Smooth muscle cell of bladder (primary cell): Measurements from ENCODE around the gene SAPCD2. TPM values are rescaled to one million over a fixed set of nuclear protein-coding genes. Genes with fewer than 3 reads are reported as not detected.

Source experiments
- total RNA-seq: library from RNA; depleted of rRNA; stranded (reverse); fragments of >200 nt; gene quantifications from 2 replicates; pipeline ENCODE4 v1.2.3, GENCODE V29; 2014

SAPCD2 gene, protein sequence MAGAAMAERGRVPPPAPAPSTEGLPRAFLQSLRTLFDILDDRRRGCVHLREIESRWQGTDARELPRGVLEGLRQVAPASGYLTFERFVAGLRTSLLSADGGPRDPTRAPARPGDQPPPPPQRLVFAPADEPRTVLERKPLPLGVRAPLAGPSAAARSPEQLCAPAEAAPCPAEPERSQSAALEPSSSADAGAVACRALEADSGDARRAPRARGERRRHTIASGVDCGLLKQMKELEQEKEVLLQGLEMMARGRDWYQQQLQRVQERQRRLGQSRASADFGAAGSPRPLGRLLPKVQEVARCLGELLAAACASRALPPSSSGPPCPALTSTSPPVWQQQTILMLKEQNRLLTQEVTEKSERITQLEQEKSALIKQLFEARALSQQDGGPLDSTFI
- total RNA-seq: 0.43 and 0.55 TPM in 2 replicates

DNA sequence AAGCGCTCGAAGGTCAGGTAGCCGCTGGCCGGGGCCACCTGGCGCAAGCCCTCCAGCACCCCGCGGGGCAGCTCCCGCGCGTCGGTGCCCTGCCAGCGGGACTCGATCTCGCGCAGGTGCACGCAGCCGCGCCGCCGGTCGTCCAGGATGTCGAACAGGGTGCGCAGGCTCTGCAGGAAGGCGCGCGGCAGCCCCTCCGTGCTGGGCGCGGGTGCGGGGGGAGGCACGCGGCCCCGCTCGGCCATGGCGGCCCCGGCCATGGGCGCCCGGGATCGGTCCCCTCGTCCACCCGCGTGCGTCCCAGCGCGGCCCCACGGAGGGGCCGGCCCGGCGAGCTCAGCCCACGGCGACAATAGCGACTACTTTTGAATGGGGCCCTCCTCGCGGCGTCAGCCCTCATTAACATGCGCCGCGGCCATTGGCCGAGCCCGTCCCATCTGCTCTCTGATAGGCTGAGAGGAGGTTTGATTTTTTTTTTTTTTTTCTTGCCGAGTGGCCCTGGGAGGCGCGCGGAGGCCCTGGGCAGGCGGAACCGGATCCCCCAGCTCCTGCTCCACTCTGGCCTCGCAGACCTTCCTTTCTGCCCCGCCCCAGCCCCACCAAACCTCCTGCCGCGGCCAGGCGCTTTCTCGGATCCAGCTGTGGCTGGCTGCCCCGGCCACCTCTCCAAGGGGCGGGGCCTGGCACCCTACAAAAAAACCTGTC lies at the start of gene SAPCD2:
Gene SAPCD2 (minus strand): TSS at position 357 of the 705 bp plus-strand sequence. CDS start 97 bp downstream, at position 260.

GRCh38 chr9:137114613-137115393 lies 44.4 kb upstream of the SAPCD2 start, which contains the start of gene DPP7:
Gene DPP7, minus strand, starts transcription at chr9:137114733. Its CDS starts 20 bp downstream, at chr9:137114713.

DNA sequence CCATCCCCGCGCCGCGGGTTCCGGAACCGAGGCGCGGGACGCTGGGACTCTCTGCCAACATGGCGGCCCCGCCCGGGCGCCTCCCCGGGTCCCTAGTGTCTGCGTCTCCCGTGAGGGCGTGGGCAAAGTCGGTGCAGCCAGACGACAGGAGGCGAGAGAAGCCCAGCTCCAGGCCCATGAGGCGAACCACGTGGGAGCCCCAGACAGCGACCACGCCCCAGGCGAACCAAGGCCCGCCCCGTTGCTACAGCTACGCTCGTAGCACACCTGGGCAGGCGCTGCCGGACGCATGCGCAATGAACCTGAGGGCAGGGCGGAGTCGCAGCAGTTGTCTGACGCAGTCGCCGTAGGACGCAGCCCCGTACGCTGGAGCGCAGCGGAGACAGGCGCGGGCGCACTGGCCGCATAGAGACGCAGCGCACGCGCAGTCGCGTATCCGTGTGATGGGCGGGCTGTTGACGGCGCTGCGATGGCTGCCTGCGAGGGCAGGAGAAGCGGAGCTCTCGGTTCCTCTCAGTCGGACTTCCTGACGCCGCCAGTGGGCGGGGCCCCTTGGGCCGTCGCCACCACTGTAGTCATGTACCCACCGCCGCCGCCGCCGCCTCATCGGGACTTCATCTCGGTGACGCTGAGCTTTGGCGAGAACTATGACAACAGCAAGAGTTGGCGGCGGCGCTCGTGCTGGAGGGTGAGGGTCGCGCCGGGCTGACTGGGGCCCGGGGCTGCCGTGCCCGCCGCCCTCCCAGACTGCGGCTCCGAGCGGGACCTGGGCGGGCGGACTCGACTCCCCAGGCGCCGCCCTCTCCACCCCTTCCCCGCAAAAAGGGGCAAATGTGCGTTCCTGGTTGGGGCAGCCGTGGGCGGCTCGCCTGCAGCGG lies 16.4 kb upstream of the SAPCD2 start, which contains the start of gene MAN1B1:
Gene MAN1B1 (plus strand): TSS at position 455 of the 878 bp plus-strand sequence. CDS start 15 bp downstream, at position 470.

DNA sequence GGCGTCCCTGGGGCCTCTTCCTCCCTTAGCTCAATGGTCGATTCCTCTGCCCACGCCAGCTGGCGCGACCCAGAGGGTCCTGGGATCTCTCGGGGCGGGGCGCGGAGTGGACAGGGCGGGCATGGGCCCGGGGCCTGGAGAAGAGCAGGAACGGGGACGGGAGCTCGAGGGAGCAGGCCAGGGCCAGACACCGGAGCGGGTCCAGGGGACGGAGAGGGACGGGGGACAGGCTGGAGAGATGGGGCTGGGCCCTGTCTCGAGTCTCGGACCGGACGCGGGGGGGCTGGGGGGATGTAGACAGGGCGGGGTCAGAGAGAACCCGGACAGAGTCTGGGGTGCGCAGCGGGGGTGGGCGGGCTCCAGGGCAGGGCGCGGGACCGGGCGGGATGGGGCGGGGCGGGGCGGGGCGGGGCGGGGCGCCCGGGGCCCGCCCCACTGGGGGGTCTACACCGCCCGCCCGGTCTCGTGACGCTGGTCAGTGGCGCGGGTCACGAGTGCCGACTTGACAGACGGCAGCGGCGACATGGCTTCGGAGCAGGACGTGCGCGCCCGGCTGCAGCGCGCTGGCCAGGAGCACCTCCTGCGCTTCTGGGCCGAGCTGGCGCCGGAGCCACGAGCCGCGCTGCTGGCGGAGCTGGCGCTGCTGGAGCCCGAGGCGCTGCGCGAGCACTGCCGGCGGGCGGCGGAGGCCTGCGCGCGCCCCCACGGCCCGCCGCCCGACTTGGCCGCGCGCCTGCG lies 6.8 kb upstream of the SAPCD2 start, which contains the start of gene UAP1L1:
Gene UAP1L1 (plus strand): TSS at position 508 of the 738 bp plus-strand sequence. CDS start 16 bp downstream, at position 524.

DNA sequence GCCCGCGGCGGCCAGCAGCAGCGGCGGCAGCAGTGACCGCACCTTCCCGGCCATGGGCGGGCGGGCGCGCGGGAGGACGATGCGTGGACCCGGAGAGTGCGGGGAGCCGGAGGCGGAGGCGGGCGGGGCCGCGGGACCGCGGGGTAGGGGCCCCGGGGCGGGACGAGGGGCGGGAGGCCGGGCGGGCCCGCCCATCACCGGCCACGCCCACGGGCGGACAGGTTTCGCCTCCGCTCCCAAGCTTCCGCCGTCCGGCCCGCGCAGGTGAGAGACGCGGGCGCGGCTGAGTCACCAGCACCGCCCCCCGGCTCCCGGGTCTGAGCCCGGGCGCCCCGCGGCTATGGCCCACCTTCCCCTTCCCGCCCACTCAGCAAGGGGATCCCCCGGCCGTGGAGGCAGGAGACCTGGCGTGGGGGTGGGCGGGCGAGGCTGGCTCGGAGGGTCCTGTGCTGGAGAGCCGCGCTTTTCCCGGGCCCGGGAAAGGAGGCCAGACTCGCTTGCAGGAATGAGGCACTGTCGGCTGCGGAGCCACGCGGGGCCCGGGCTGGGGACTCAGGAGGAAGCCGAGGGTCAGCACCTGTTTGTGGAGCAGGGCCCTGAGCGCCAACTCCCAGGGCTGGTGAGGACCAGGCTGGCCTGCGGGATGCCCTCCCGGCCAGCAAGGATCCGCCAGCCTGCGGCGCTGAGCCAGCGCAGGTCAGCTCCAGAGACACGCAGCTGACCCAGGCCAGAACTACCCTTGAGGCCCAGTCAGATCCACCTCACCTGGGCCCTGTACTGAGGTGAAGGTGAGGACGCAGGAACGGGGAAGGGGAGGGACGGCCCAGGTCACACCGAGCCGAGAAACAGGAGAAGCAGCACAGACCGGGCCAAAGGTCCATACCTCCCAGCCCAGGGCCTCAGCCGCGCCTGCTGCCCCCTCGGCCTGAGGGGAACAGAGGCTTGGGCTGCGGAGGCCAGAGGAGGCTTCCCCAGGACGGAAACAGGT lies 16.1 kb downstream of the SAPCD2 start, which contains the start of gene ENTPD2:
Gene ENTPD2 (minus strand): TSS at position 118 of the 988 bp plus-strand sequence. CDS start 64 bp downstream, at position 54.

DNA sequence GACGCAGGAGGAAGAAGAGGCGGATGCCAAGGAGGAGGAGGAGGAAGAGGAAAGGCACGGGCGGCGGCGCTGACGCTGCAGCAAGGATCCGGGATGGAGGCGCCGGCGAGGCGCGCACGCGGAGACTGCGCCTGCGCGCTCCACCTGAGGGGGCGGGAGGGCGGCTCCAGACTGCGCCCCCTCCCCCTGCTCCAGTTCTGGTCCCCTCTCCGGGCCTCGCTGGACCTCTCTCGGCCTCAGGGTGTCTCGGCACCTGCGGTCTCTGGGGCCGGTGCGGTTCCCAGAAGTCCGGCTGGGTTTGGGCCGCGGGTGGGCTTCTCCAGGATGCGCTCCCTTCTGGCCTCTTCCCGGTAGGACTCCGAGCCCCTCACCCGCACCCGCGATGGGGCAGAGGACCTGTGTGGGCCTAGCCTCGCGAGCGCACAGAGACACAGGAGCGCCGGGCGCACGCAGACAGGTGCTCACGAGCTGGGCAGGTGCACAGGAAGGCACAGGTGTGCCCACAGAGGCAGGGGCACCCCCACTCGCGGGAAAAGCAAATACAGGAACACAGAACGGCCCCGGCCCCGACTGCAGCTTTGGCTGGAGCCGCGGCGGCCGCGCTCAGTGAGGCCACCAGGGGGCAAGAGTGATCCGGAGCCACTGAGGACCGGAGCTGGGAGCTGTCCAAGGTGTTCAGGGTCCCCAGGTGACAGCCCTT lies 24.1 kb downstream of the SAPCD2 start, which contains the start of gene NPDC1:
Gene NPDC1 (minus strand): TSS at position 90 of the 700 bp plus-strand sequence. CDS start 188 bp downstream, outside the sequence.

DNA sequence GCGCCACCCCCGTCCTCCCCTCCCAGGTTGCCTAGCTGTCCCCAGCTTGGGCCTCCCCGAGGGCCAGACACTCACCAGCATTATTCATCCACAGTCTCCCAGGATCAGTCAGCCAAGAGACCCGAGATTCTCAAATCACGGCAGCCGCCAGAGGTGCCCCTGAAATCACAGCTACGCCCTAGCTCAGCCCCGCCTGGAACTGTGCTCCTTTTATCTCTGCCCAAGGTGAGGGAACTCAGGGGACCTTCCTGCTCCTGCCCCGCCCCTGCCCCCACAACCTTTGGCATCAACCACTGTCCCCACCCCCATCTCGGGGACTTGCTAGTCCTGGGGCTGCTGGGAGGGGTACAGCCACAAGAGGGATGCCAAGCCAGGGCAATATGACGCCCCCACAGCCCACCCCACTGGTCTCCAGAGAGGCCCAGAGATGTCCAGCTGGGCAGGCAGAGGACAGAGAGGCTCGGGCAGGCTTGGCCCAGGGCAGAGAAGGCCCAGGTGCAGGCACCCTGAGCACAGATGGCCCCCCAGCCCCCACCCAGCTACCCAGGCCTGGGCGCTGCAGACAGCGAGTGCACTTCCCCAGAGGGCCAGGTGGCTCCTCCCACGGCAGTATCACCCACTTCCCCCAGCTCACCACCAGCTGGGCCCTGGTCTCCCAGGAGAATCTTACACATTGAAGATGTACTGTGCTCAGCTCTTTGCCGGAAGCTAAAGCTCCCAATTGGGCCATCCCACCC lies 38.3 kb downstream of the SAPCD2 start, which contains the start of gene FUT7:
Gene FUT7 (minus strand): TSS at position 185 of the 737 bp plus-strand sequence. CDS start 97 bp downstream, at position 88.

DNA sequence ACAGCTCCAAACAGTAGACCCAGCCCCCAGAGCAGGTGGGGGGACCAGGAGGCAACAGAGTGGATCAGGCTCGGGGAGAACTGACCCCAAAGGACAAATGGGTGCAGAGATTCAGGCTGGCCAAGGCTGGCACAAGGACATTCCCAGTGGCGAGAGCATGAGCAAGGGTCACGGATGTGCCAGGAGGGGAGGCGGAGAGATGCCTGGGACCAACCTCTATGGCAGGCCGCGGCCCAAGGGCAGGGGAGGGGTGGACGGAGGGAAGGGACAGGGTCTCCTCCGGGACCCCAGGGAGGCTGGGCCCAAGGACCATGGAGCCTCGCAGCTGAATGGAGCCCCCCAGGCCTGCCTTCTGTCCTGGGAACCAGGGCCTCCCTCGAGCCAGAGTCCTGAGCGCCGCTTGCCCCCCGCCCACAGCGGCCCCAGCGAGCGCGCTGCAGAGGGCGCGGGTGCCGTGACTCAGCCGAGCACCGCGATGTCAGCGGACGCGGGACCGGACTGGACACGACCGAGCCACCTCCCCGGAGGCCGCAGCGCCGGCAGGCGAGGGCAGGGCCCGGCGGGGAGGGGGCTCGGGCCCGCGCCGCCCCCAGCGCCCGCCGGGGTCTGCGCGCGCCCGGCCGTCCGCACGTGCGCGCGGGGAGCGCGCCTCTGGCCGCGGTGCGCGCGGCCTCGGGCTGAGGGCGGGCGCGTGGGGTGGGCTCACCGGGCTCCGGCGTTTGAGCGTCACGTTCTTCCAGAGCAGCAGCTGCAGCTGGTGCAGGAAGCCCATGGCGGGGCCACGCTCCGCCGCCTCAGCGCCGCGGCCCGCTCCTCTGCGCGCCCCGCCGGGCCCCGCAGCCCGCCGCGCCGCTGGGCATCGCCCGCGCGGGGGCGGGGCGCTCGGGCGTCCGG lies 42.7 kb downstream of the SAPCD2 start, which contains the start of gene ABCA2:
Gene ABCA2 (minus strand): TSS at position 869 of the 894 bp plus-strand sequence. CDS start 97 bp downstream, at position 772.

Other genes starting within 250 kb of the SAPCD2 start
- gene AJM1, start 228.1 kb downstream of the SAPCD2 start, total RNA-seq: 1.00 and 1.4 TPM in 2 replicates
- 203 and 206 TPM in 2 replicates for gene PHPT1, start 221.1 kb downstream of the SAPCD2 start, total RNA-seq
- 0.85 and 2.2 TPM in 2 replicates for gene MAMDC4, start 218.2 kb downstream of the SAPCD2 start, total RNA-seq
- 452 and 470 TPM in 2 replicates for gene EDF1, start 204.2 kb downstream of the SAPCD2 start, total RNA-seq
- gene TRAF2, start 184.0 kb downstream of the SAPCD2 start, total RNA-seq: 4.0 and 6.3 TPM in 2 replicates
- gene FBXW5, start 125.8 kb downstream of the SAPCD2 start, total RNA-seq: 116 and 152 TPM in 2 replicates
- gene C8G, start 125.3 kb downstream of the SAPCD2 start, total RNA-seq: 0.14 TPM in 1 of 2 replicates, not detected in the other
- 0.28 TPM in 1 of 2 replicates, not detected in the other for gene LCN12, start 118.3 kb downstream of the SAPCD2 start, total RNA-seq
- 2.3 and 14.1 TPM in 2 replicates for gene PTGDS, start 93.1 kb downstream of the SAPCD2 start, total RNA-seq
- 0.57 and 3.4 TPM in 2 replicates for gene LCNL1, start 87.6 kb downstream of the SAPCD2 start, total RNA-seq
- 6.6 and 7.5 TPM in 2 replicates for gene PAXX, start 78.1 kb downstream of the SAPCD2 start, total RNA-seq
- gene CLIC3, start 74.0 kb downstream of the SAPCD2 start, total RNA-seq: 5.0 and 7.8 TPM in 2 replicates
- gene ABCA2, start 42.3 kb downstream of the SAPCD2 start, total RNA-seq: 11.9 and 20.0 TPM in 2 replicates
- gene FUT7, start 38.5 kb downstream of the SAPCD2 start, total RNA-seq: not detected in 2 replicates
- 12.1 and 18.4 TPM in 2 replicates for gene NPDC1, start 24.4 kb downstream of the SAPCD2 start, total RNA-seq
- not detected in 2 replicates for gene ENTPD2, start 16.5 kb downstream of the SAPCD2 start, total RNA-seq
- gene UAP1L1, start 7.0 kb upstream of the SAPCD2 start, total RNA-seq: 7.7 and 14.3 TPM in 2 replicates
- 73.2 and 87.0 TPM in 2 replicates for gene MAN1B1, start 16.4 kb upstream of the SAPCD2 start, total RNA-seq
- gene DPP7, start 44.2 kb upstream of the SAPCD2 start, total RNA-seq: 68.8 and 81.6 TPM in 2 replicates
- under 0.01 TPM in 1 of 2 replicates, not detected in the other for gene GRIN1, start 68.6 kb upstream of the SAPCD2 start, total RNA-seq
- not detected in 2 replicates for gene LRRC26, start 99.5 kb upstream of the SAPCD2 start, total RNA-seq
- gene TMEM210, start 101.5 kb upstream of the SAPCD2 start, total RNA-seq: not detected in 2 replicates
- gene ANAPC2, start 118.0 kb upstream of the SAPCD2 start, total RNA-seq: 15.2 and 23.7 TPM in 2 replicates
- 60.9 and 66.0 TPM in 2 replicates for gene SSNA1, start 118.1 kb upstream of the SAPCD2 start, total RNA-seq
- 4.1 and 4.8 TPM in 2 replicates for gene TPRN, start 130.2 kb upstream of the SAPCD2 start, total RNA-seq
- gene TMEM203, start 135.1 kb upstream of the SAPCD2 start, total RNA-seq: 25.6 and 37.7 TPM in 2 replicates
- 2.3 and 2.9 TPM in 2 replicates for gene NDOR1, start 135.1 kb upstream of the SAPCD2 start, total RNA-seq
- under 0.01 and 0.18 TPM in 2 replicates for gene RNF208, start 151.7 kb upstream of the SAPCD2 start, total RNA-seq
- 0.18 and 0.57 TPM in 2 replicates for gene CYSRT1, start 154.6 kb upstream of the SAPCD2 start, total RNA-seq
- gene RNF224, start 156.9 kb upstream of the SAPCD2 start, total RNA-seq: not detected in 2 replicates
- gene SLC34A3, start 160.3 kb upstream of the SAPCD2 start, total RNA-seq: not detected in 2 replicates
- gene TUBB4B, start 170.7 kb upstream of the SAPCD2 start, total RNA-seq: 101 and 110 TPM in 2 replicates
- gene STPG3, start 180.7 kb upstream of the SAPCD2 start, total RNA-seq: not detected in 2 replicates
- gene NELFB, start 184.8 kb upstream of the SAPCD2 start, total RNA-seq: 30.2 and 47.7 TPM in 2 replicates
- gene TOR4A, start 207.2 kb upstream of the SAPCD2 start, total RNA-seq: 11.0 and 13.5 TPM in 2 replicates
- gene NRARP, start 231.7 kb upstream of the SAPCD2 start, total RNA-seq: 0.09 and 0.14 TPM in 2 replicates